Measurements from ENCODE around the gene ANK2. TPM values are rescaled to one million over a fixed set of nuclear protein-coding genes. Genes with fewer than 3 reads are reported as not detected.

The ANK2 gene
- total RNA-seq, 1 donor from 2014 or later: 11.1 TPM

GRCh38 chr4:113278324-113278934 is 229.0 kb downstream of the ANK2 start:
- H3K36me3 Mint-ChIP-seq (ENCODE audit: insufficient read depth): no peaks in the 10 kb centered on the region
- no peaks in the 10 kb centered on the region for H3K9me3 Mint-ChIP-seq (ENCODE audit: low read depth)
- TF ChIP-seq CTCF (IDR thresholded peaks at IDR 0.05; ENCODE audit: unreplicated experiment): peak; percentile 88

GRCh38 chr4:113285501-113285900 is 236.0 kb downstream of the ANK2 start:
- H3K4me1 Mint-ChIP-seq (ENCODE audit: low read depth): no peaks in the 10 kb centered on the region
- no peak for DNase-seq (ENCODE audit: low spot score, unreplicated experiment)
- H3K36me3 Mint-ChIP-seq (ENCODE audit: insufficient read depth): no peaks in the 10 kb centered on the region
- no peaks in the 10 kb centered on the region for H3K27me3 Mint-ChIP-seq
- no peak for TF ChIP-seq CTCF (IDR thresholded peaks at IDR 0.05; ENCODE audit: unreplicated experiment)
- no peaks in the 10 kb centered on the region for H3K9me3 Mint-ChIP-seq (ENCODE audit: low read depth)
- H3K27ac Mint-ChIP-seq: no peak overlapping the region
- no peak overlapping the region for H3K4me3 Mint-ChIP-seq (ENCODE audit: low read depth)

More at GRCh38 chr4:113278324-113278934, 229.0 kb downstream of the ANK2 start:
- Mint-ChIP-seq H3K4me3 (ENCODE audit: low read depth) (no peak overlapping the region), H3K27me3 (no peaks in the 10 kb centered on the region), H3K27ac (no peak overlapping the region), H3K4me1 (ENCODE audit: low read depth) (peaks cover 1% of the 10 kb centered on the region)
- peak; percentile 66 for DNase-seq (ENCODE audit: low spot score, unreplicated experiment)

- Mint-ChIP-seq H3K27me3 (peaks cover 2% of the 10 kb centered on the region), H3K27ac (no peak overlapping the region), H3K4me3 (ENCODE audit: low read depth) (no peak overlapping the region), H3K36me3 (ENCODE audit: insufficient read depth) (no peaks in the 10 kb centered on the region), H3K4me1 (ENCODE audit: low read depth) (peaks cover 12% of the 10 kb centered on the region), H3K9me3 (ENCODE audit: low read depth) (no peaks in the 10 kb centered on the region)
- no peak for TF ChIP-seq CTCF (IDR thresholded peaks at IDR 0.05; ENCODE audit: unreplicated experiment)
- DNase-seq (ENCODE audit: low spot score, unreplicated experiment): no peak
Observed at GRCh38 chr4:113288257-113288656, 238.8 kb downstream of the ANK2 start.

GRCh38 chr4:113288696-113289095 is 239.2 kb downstream of the ANK2 start:
- no peak for TF ChIP-seq CTCF (IDR thresholded peaks at IDR 0.05; ENCODE audit: unreplicated experiment)
- H3K27ac Mint-ChIP-seq: no peak overlapping the region
- H3K9me3 Mint-ChIP-seq (ENCODE audit: low read depth): no peaks in the 10 kb centered on the region
- DNase-seq (ENCODE audit: low spot score, unreplicated experiment): no peak
- peaks cover 2% of the 10 kb centered on the region for H3K27me3 Mint-ChIP-seq
- no peak overlapping the region for H3K4me3 Mint-ChIP-seq (ENCODE audit: low read depth)
- H3K36me3 Mint-ChIP-seq (ENCODE audit: insufficient read depth): no peaks in the 10 kb centered on the region
- peaks cover 12% of the 10 kb centered on the region for H3K4me1 Mint-ChIP-seq (ENCODE audit: low read depth)

GRCh38 chr4:113289766-113290165 is 240.3 kb downstream of the ANK2 start:
- H3K36me3 Mint-ChIP-seq (ENCODE audit: insufficient read depth): no peaks in the 10 kb centered on the region
- peaks cover 2% of the 10 kb centered on the region for H3K27me3 Mint-ChIP-seq
- H3K27ac Mint-ChIP-seq: no peak overlapping the region
- no peak overlapping the region for H3K4me3 Mint-ChIP-seq (ENCODE audit: low read depth)
- DNase-seq (ENCODE audit: low spot score, unreplicated experiment): no peak
- no peaks in the 10 kb centered on the region for H3K9me3 Mint-ChIP-seq (ENCODE audit: low read depth)
- no peak for TF ChIP-seq CTCF (IDR thresholded peaks at IDR 0.05; ENCODE audit: unreplicated experiment)
- peaks cover 12% of the 10 kb centered on the region for H3K4me1 Mint-ChIP-seq (ENCODE audit: low read depth)
